KMS-11 (cell line): Measurements from ENCODE around the gene GTPBP4.
A peak's percentile ranks its signal among the peaks of the same experiment; 100 is the strongest.

ENCODE experiments used
- H2AFZ ChIP-seq: fragments of 200-600 bp; sonication (generic); 2 replicates; pipeline ENCODE4 v1.6.1; 2016; ENCODE audit warnings: antibody characterized with exemption, mixed run types, low read depth
- H3K27ac ChIP-seq: fragments of 200-600 bp; sonication (generic); 2 replicates; pipeline ENCODE4 v1.6.1; 2016; ENCODE audit warnings: mild to moderate bottlenecking, mixed run types
- H3K27me3 ChIP-seq: fragments of 200-600 bp; sonication (generic); 2 replicates; pipeline ENCODE4 v1.6.1; 2017; ENCODE audit warnings: mild to moderate bottlenecking, low read depth, mixed run types, moderate library complexity; ENCODE audit not compliant: insufficient read depth
- H3K36me3 ChIP-seq: fragments of 200-600 bp; sonication (generic); 2 replicates; pipeline ENCODE4 v1.6.1; 2017; ENCODE audit warnings: mild to moderate bottlenecking, mixed run types; ENCODE audit not compliant: insufficient read depth
- H3K4me1 ChIP-seq: fragments of 200-600 bp; sonication (generic); 2 replicates; pipeline ENCODE4 v1.6.1; 2016; ENCODE audit warnings: mild to moderate bottlenecking, low read depth, mixed run types; ENCODE audit not compliant: poor library complexity, severe bottlenecking
- H3K4me2 ChIP-seq: fragments of 200-600 bp; sonication (generic); 2 replicates; pipeline ENCODE4 v1.7.0; 2016; ENCODE audit warnings: mild to moderate bottlenecking, mixed run types
- H3K4me3 ChIP-seq: fragments of 200-600 bp; sonication (generic); IDR thresholded peaks from 2 replicates; pipeline ENCODE4 v1.6.1; 2017; ENCODE audit warnings: low read depth, low read length, mixed read lengths; ENCODE audit not compliant: insufficient read depth
- H3K79me2 ChIP-seq: fragments of 200-600 bp; sonication (generic); 2 replicates; pipeline ENCODE4 v1.6.1; 2016; ENCODE audit warnings: low read depth, mixed run types; ENCODE audit not compliant: insufficient read depth
- H3K9ac ChIP-seq: fragments of 200-600 bp; sonication (generic); 2 replicates; pipeline ENCODE4 v1.6.1; 2016; ENCODE audit warnings: mild to moderate bottlenecking, mixed run types
- H4K20me1 ChIP-seq: fragments of 200-600 bp; sonication (generic); 2 replicates; pipeline ENCODE4 v1.6.1; 2016; ENCODE audit warnings: mild to moderate bottlenecking, mixed run types; ENCODE audit not compliant: insufficient read depth
- CTCF ChIP-seq: fragments of 200-600 bp; sonication (generic); conservative IDR thresholded peaks from 2 replicates; pipeline ENCODE4 v1.6.1; 2017; ENCODE audit warnings: low read depth, mild to moderate bottlenecking, antibody characterized with exemption, low read length, moderate library complexity, mixed read lengths

Gene GTPBP4

GRCh38 chr10:987620-987869, 689 bp upstream of the GTPBP4 start:
- no peak for TF ChIP-seq CTCF
- Histone ChIP-seq H3K4me2 (peak overlapping the region; percentile 74), H3K36me3 (peaks cover 13% of the 10 kb centered on the region; the same call in 1 of the 2 replicates), H3K4me3 (peak overlapping the region; percentile 29), H4K20me1 (0 out of 2 replicates have a peak, but pooled peaks cover 1% of the 10 kb centered on the region), H3K27me3 (no peaks in the 10 kb centered on the region), H3K79me2 (peaks cover 53% of the 10 kb centered on the region), H3K9ac (peak overlapping the region; percentile 92), H3K4me1 (peaks cover 18% of the 10 kb centered on the region), H2AFZ (peak overlapping the region; percentile 68), H3K27ac (peak overlapping the region; percentile 68)

- Histone ChIP-seq H3K4me1 (peaks cover 18% of the 10 kb centered on the region), H3K9ac (peak overlapping the region; percentile 92), H3K36me3 (peaks cover 26% of the 10 kb centered on the region), H2AFZ (peak overlapping the region; percentile 68), H3K79me2 (peaks cover 67% of the 10 kb centered on the region), H3K27ac (peak overlapping the region; percentile 68), H3K4me3 (peak overlapping the region; percentile 29), H4K20me1 (peaks cover 13% of the 10 kb centered on the region; the same call in 1 of the 2 replicates), H3K4me2 (peak overlapping the region; percentile 90), H3K27me3 (no peaks in the 10 kb centered on the region)
- no peak for TF ChIP-seq CTCF
These were observed 672 bp downstream of the GTPBP4 start for GRCh38 chr10:988667-989545.

- no peak overlapping the region for H2AFZ ChIP-seq
- no peaks in the 10 kb centered on the region for H3K27me3 ChIP-seq
- H3K79me2 ChIP-seq = peaks cover 84% of the 10 kb centered on the region
- TF ChIP-seq CTCF = no peak
- peaks cover 18% of the 10 kb centered on the region for H3K4me1 ChIP-seq
- no peak overlapping the region for H3K9ac ChIP-seq
- H3K27ac ChIP-seq = no peak overlapping the region
- peaks cover 13% of the 10 kb centered on the region; the same call in 1 of the 2 replicates for H4K20me1 ChIP-seq
- H3K4me3 ChIP-seq = no peak overlapping the region
- no peak overlapping the region for H3K4me2 ChIP-seq
- peaks cover 36% of the 10 kb centered on the region for H3K36me3 ChIP-seq
These were observed 2.6 kb downstream of the GTPBP4 start for GRCh38 chr10:990808-991207.

- Histone ChIP-seq H3K4me1 (peaks cover 10% of the 10 kb centered on the region), H3K4me3 (no peak overlapping the region), H3K36me3 (peaks cover 50% of the 10 kb centered on the region), H4K20me1 (peaks cover 13% of the 10 kb centered on the region; the same call in 1 of the 2 replicates), H3K27ac (no peak overlapping the region), H3K79me2 (peaks cover 88% of the 10 kb centered on the region), H3K9ac (no peak overlapping the region), H2AFZ (no peak overlapping the region), H3K27me3 (no peaks in the 10 kb centered on the region), H3K4me2 (no peak overlapping the region)
- no peak for TF ChIP-seq CTCF
These were observed 4.2 kb downstream of the GTPBP4 start for GRCh38 chr10:992467-992866.
